LoVo (cell line): ENCODE measurements around the gene KRTAP4-8.
"Not testable (repeated sequence)": the region's sequence is repeated elsewhere in the genome, so short reads cannot be mapped to it uniquely, and the experiment has no call there.

Source experiments
- DNase-seq: peaks from one replicate; pipeline ENCODE4 v3.0.0-alpha.2; 2016; ENCODE audit warnings: low spot score

KRTAP4-8 gene

DNA sequence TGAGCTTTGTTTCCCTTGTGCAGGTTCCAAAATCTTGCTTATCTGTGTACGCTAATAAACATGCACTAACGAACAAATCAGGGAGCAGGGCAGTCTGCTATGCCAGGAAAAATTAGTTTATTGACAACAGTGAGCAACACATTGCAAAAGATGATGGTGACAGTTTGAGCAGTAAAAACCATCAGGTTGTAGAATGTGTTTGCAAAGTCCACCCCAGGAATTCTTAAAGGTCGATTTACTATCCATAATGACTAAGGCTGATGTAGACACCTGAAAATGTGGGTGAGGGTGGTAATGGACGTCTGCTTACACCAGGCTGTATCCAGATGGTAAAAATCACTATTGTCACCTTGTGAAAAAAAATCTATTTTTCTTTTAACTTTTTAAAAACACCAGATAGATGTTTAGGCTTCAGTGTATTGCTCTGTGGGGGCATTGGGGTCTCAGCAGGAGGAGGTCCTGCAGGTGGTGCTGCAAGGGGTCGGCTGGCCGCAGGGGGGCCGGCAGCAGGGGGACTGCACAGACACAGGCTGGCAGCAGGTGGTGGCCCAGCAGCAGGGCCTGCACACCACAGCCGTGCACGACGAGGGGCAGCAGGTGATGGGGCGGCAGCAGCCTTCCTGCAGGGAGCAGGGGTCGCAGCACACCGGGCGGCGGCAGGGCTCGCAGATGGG, 32.8 kb downstream of the KRTAP4-8 start:
- not testable (repeated sequence) for DNase-seq

GRCh38 chr17:41064301-41064700, 33.6 kb downstream of the KRTAP4-8 start:
- no peak for DNase-seq

DNA sequence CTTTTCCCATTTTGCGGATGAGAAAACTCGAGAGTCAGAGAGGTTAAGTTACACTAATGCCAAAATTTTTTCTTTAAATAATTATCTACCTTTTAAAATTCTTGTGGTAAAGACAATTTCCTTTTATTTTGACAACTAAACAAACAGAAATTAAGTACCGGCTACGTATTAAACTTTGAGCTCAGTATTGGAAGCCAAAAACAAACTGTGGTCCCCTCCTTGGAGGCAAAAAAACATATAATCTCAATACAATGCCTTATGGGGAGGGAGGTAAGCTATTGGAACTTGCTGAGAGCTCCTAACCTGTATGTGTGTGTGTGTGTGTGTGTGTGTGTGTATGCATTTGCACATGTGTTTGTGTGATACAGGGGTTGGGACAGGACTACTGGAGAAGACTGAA, 34.5 kb downstream of the KRTAP4-8 start:
- DNase-seq: no peak

DNA sequence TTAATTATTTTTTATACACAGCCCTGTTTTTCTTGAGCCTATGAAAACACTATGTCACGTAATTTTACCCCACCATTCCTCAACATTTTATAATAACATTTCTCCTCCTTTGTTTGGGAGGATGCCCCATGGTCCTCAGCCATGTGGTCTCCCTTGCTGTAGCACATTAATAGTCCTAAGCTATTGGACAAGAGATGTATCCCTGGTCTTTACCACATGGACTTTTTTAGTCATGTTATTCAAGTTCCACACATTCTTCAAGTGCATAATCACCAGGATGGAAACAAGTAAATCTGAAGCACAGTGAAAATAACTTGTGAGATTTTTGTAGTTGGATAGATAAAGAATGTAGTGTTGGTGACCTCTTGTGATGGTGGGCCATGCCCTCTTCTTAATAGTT, 36.0 kb downstream of the KRTAP4-8 start:
- DNase-seq: no peak

GRCh38 chr17:41060052-41060604, 37.8 kb downstream of the KRTAP4-8 start, which contains the start of gene KRTAP2-3:
KRTAP2-3 (minus strand) TSS chr17:41060114; CDS start chr17:41060050, 64 bp downstream.
- DNase-seq: no peak

DNA sequence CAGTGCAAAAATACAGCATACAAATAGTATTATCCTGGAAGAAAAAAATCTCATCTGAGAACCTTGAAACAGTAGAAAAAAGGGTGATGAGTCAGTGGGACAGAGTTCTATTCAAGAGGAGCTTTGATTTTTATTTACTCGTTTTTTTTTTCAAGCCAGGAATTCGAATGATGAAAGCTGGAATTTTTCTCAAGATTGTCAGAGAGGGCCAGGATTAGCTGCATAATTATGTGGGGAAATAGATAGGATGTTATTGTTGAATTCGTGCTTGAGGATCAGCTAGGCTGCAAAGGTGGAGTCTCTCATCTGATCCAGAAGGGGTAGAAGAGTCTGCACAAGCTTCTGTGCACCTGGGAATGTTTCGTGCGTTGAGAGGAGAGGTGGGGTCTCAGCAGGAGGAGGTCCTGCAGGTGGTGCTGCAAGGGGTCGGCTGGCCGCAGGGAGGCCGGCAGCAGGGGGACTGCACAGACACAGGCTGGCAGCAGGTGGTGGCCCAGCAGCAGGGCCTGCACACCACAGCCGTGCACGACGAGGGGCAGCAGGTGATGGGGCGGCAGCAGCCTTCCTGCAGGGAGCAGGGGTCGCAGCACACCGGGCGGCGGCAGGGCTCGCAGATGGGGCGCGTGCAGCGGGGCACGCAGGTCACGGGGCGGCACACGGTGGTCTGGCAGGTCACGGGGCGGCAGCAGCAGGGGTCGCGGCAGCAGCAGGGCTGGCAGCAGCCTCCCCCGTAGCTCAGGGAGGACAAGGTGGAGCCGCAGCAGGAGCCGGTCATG, 38.5 kb downstream of the KRTAP4-8 start:
- DNase-seq: not testable (repeated sequence)

DNA sequence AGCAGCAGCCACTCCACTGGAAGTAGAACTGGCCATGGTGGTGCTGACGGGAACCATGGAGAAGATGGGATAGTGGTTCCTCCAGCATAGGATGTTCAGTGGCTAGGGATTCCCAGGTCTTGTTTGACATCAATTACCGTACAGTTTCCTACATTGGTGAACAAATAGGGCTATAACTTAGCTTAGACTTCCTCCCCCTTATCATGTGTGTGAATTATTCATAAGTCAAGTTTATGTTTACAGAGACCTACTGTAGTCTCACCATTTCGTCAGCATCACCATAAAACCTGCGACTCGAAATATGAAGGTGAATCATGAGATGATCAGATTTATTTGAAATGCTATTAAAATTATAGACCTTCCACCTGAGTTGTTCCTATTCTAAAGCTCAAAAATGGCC, 39.2 kb downstream of the KRTAP4-8 start:
- DNase-seq: no peak

DNA sequence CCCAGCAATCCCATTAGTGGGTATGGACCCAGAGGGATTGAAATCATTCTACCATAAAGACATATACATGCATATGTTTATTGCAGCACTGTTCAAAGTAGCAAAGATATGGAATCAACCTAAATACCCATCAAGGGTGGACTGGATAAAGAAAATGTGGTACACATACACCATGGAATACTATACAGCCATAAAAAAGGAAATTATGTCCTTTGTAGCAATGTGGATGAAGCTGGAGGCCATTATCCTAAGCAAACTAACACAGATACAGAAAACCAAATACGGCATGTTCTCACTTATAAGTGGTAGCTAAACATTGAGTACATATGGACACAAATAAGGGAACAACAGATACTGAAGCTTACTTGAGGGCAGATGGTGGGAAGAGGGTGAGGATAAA, 40.4 kb downstream of the KRTAP4-8 start:
- DNase-seq: no peak

- not testable (repeated sequence) for DNase-seq
Measured at GRCh38 chr17:41055130-41055529, 42.8 kb downstream of the KRTAP4-8 start, which contains the start of gene KRTAP2-2. KRTAP2-2 (minus strand) TSS chr17:41055230; CDS start chr17:41055211, 19 bp downstream.

- DNase-seq: not testable (repeated sequence)
Measured at GRCh38 chr17:41054556-41054955, 43.4 kb downstream of the KRTAP4-8 start.

DNA sequence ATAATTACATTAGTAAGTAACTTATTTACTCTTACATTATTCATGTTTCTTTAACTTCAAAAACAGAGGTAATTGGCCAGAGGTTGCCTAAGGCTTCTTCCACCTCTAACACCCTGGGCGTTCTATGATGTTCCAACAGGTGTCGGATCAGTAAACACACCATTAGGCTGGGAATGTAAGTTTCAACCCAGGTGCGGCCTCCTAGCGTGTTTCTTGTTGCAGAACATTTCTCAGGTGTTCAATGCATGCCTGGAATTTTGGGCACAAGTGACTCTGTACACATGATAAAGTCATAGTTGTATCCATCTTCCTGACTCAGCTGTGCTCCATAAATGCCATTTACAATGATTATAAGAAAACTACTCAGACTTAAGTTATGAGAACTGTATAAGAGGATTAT, 43.9 kb downstream of the KRTAP4-8 start:
- DNase-seq: no peak

DNA sequence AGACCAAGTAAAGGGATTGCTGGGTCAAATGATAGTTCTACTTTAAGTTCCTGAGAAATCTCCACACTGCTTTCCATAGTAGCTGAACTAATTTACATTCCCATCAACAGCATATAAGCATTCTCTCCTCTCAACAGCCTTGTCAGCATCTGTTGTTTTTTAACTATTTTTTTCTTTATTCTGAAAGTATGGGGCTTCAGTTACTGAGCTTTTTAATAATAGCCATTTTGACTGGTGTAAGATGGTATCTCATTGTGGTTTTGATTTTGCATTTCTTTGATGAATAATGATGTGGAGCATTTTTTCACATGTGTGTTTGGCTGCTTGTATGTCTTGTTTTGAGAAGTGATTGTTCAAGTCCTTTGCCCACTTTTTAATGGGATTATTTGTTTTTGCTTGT, 45.4 kb downstream of the KRTAP4-8 start:
- no peak for DNase-seq

- DNase-seq: no peak
Measured at GRCh38 chr17:41049110-41049509, 48.8 kb downstream of the KRTAP4-8 start.

DNA sequence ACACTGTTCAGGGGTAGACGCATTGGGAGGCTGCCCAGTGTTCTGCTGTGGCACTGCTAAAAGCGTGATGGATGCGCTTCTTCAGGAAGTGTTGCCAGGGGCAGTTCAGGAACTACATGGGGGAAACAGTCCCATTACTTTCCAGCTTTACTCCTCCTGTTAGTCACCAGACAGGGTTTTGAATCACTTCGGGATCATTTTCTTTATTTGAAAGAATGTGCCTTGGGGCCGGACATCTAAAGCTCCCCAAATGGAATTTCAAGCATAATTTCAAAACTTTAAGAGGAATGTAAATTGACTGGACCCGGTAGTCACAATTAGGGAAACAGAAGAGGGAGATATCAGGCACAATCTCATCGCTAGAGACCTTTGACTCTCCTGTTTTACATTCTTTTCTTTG, 49.5 kb downstream of the KRTAP4-8 start:
- DNase-seq: no peak
